NCI-H2081 treated with DMSO at 0.1 percent for 48 hours (cell line): ENCODE data around the gene CDK5R1.

Experiments used
- DNase-seq: peaks from one replicate; lab custom pipeline; 2025; lab: John Stamatoyannopoulos, UW

Gene CDK5R1

GRCh38 chr17:32493571-32493970, 6.8 kb downstream of the CDK5R1 start:
- DNase-seq, result no peak

DNA sequence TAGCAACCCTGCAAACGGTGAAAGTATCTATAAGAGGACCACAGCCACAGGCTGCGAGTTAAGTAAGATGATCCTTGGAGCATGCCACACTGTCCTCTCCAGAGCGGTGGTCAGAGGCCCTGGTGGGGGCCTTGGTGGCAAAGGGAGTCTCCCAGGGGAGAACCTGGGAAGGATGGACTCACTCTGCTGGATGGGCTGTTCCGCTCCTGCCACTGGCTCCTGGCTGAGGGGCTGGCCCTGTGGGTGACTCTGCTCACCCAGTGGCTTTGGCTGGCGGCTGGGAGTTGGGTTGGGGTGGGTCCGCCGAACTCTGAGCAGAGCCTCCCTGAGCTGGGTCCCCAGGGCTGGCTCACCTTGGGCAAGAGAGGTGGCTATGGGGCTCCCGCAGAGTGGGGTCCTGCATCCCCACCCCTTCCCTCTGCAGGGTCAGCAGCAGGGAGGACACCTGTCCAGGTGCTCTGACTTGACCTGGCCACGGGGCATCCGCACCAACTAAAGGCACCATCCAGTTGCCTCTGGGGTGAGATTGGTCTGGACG, 7.3 kb downstream of the CDK5R1 start:
- DNase-seq, result no peak

DNA sequence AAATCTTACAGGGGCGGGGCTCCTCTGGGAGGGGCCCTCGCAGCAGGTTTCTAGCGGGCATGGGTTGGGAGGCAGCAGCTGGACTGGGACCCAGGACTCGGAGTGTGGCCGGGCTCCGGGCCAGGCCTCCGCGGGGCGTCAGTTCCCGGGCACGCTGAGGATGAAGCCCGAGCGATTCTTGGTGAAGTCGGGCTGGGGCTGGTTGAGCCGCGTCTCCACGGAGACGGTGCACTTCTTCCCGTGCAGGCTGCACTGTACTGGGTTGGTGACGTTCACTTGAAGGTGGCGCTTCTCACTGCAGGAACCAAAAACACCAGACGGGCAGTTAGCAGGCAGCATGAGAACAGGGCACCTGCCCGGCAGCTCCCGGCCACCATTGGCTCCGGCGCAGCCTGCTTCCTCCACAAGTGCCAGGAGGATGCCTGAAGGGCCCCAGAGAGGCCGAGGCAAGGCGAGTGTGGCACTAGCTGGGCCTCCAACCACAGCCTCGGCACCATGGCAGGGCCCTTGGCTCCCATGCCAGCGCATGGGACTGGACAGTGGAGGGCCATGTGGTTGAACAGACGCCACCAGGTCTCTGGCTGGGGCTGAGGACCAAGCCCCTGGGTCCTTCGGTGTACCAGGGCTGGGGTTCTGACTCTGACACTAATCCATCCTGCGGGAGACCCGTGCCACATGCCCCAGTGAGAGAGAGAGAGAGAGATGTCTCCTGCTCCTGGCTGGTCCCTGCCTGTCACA, 8.0 kb downstream of the CDK5R1 start:
- no peak for DNase-seq

- no peak for DNase-seq
Measured at GRCh38 chr17:32495359-32496231, 8.8 kb downstream of the CDK5R1 start.

DNA sequence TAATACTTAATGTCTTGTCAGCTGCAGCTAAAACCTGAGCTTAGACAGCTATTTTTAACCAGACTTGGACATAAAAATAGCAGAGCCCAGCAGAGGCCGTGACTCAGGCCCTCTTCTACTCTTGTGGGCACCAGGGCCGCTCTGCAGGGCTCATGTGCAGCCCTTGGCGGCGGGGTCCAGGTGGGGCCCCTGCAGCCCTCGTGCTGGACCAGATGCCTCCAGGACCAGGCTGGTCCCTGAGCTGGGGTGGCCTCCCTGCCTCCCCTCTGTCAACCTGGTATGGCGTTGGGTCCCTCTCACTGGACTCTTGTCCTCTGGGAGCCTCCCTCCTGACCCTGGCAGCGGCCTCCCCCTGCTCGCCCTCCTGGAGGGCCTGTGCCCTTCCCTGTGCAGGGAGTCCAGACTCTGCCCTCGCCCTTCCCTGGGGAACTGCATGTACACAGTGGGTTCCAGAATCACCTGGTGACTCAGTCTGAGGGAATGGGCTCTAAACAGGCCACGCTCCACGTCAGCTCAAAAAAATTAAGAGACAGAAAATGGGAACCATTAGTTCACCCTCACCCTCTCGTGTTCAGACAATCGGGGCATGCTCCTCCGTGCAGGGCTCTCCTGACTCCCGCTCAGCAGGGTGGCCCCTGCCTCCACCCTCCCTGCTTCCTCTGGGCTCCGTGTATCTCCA, 9.7 kb downstream of the CDK5R1 start:
- no peak for DNase-seq

- DNase-seq, result no peak
Measured at GRCh38 chr17:32497431-32498205, 10.8 kb downstream of the CDK5R1 start.

- DNase-seq, result no peak
Measured at GRCh38 chr17:32498391-32498790, 11.6 kb downstream of the CDK5R1 start.

GRCh38 chr17:32502013-32502412, 15.2 kb downstream of the CDK5R1 start:
- no peak for DNase-seq

DNA sequence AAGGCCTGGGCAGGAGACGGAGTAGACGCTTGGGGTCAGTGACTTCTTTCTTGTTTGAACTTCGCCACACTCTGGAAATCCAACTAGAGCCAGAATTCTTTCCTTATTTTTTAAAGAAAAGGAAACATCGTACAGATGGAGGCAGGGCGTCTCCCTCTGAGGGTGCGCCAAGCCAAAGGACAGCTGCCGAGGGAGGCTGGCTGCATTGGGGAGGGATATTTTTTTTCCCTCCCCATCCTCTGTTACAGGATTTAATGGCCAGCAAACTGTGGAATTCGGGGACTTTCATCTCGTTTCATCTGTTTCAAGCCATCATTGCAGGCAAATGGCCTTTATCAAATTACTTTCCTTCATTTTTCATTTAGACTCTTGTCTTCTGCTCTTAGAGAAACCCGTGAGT, 15.9 kb downstream of the CDK5R1 start:
- DNase-seq, result no peak

- no peak for DNase-seq
Measured at GRCh38 chr17:32503251-32504165, 16.7 kb downstream of the CDK5R1 start.

- no peak for DNase-seq
Measured at GRCh38 chr17:32504166-32504990, 17.6 kb downstream of the CDK5R1 start.

DNA sequence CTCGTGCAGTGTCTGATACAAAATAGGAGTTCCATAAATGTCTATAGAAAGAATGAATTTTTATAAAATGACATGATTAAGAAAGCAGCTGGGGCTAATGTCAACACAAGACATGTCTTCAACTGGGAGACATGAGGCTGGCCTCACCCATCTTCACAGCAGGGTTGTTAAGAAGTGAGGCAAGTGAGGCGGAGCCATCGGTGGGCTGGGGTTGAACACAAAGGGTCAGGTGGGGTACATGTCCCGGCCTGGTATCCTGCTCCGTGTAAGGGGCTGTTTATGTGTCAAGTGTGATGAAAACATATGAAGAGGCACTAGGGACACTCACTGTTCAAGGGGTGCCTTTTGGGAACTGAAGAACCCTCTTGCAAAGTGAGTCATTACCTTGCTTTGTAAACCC, 22.1 kb downstream of the CDK5R1 start:
- DNase-seq, result no peak

DNA sequence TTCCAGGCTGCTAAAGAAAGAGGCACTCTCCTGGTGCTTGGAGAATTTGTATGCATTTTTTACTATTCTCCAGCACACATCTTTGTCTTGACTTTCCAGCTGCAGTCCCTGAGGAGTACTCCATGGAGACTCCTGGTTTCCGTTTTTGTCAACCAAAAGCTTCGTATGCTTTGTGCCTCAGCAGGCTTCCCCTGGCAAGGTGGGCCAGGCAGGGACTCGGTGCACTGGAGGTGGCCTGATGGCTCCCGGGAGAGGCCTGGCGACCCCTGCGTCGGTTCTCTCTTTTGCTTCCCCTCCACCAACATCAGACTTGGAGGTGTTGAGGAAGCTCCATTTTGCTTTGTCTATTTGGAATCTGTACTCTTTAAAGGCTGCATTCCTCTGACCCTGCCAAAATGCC, 23.7 kb downstream of the CDK5R1 start:
- DNase-seq, result no peak

DNA sequence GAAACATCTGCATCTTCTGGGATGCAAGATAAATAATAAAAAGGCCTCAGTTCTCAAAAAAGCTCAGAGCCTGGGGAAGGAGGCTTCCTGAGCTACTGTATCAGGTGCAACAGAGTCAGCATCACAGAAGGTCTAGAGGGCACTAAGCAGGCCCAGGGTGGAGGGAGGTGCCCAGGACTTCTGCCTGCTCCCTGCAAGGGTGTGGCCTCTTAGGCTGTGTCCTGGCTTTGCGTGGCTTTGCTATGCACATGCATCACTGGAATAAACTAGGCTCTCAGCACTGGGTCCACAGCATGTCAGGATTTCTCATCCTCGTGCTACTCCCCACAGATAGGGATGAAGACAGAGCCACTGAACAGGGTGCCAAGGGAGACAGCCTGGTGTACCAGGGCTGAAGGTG, 25.5 kb downstream of the CDK5R1 start:
- DNase-seq, result no peak

DNA sequence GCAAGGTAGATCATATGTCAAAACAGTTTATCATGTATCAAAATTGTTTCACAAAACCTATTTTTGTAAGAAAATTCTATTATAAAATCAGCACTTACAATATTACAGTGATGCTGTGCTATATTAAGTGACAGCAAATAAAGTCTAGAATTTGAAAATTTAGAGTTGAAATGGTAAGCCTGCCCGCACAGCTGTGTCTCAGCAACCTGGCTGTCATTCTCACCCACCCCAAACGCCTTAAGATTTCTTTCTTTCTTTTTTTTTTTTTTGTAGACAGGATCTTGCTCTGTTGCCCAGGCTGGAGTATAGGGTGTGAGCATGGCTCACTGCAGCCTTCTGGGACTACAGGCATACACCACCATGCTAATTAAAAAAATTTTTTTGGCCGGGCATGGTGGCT, 26.8 kb downstream of the CDK5R1 start:
- DNase-seq, result no peak

DNA sequence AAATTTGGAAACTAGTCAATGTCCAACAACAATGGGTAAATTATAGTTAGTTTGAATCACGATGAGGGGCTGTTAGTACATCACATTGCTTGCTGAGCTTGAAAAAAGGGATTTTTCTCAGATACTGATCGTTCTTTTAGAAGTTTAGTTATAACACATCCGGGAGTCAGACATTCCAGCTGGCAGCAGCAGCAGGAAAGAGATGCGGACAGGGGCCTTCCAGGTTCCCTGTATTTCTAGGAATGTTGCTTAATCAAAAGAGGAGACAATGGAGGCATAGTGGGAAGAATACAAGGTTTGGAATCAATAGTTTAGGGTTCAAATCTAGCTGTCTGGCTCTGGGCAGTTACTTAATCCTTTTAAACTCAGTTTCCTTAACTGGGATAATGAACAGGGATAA, 27.8 kb downstream of the CDK5R1 start:
- DNase-seq, result no peak

GRCh38 chr17:32515677-32516383, 29.0 kb downstream of the CDK5R1 start:
- DNase-seq, result no peak

DNA sequence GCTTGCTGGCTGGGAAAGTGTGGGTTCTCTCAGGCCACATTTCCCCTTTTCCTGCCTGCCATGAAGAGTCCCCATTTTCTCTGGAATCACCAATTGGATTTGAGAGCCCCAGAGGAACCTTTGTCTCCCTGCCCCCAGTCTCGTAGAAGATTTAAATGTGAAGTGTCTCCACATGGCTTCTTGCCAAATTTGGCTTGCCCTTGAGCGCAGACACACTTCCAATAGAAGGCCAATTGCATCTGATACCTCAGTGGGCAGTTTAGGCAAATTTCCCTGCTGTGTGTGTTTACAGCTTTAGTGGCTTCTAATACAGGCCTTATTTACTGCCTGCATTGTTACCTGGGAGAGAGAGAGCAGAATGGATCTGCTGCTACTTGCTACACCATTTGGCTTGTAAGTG, 29.7 kb downstream of the CDK5R1 start:
- DNase-seq, result no peak
